Upper lobe of left lung (tissue), 4 donors: Measurements from ENCODE around the gene FAM241B.

Source experiments
- CTCF ChIP-seq, 6 experiments: fragments of 450-650 bp in 4 of 6; fragments of 200-600 bp in 2 of 6; sonication (generic) in 2 of 6; IDR thresholded peaks; one replicate each; pipeline ENCODE4 v1.5.1; 2016 to 2019; ENCODE audit warnings: antibody characterized with exemption in 6 of 6
- POLR2A ChIP-seq, 4 donors: fragments of 450-650 bp; IDR thresholded peaks; one replicate each; pipeline ENCODE4 v1.5.1; 2016 to 2017; ENCODE audit warnings: antibody characterized with exemption in 4 of 4, mild to moderate bottlenecking in 2 of 4
- POLR2AphosphoS5 ChIP-seq, 2 donors: sonication (generic); formaldehyde crosslinking; IDR thresholded peaks; one replicate each; pipeline ENCODE4 v1.5.1; 2017; ENCODE audit warnings: antibody characterized with exemption in 2 of 2

- no peak for TF ChIP-seq CTCF (IDR thresholded peaks at IDR 0.05)
- TF ChIP-seq POLR2AphosphoS5 (IDR thresholded peaks at IDR 0.05) = no peak
- no peak for TF ChIP-seq POLR2A (IDR thresholded peaks at IDR 0.05)
These were observed 50.6 kb downstream of the FAM241B start for GRCh38 chr10:69680610-69681009.
